GM19397 (cell line): ENCODE data around the gene ARHGAP44.
"Not testable (repeated sequence)": the region's sequence is repeated elsewhere in the genome, so short reads cannot be mapped to it uniquely, and the experiment has no call there.

Experiments used
- ATAC-seq: cut with Tn5 transposase; IDR thresholded peaks from one replicate; pipeline ENCODE4 v1.9.1; 2021; ENCODE audit warnings: mild to moderate bottlenecking, moderate library complexity; ENCODE audit not compliant: unreplicated experiment

ARHGAP44 gene

DNA sequence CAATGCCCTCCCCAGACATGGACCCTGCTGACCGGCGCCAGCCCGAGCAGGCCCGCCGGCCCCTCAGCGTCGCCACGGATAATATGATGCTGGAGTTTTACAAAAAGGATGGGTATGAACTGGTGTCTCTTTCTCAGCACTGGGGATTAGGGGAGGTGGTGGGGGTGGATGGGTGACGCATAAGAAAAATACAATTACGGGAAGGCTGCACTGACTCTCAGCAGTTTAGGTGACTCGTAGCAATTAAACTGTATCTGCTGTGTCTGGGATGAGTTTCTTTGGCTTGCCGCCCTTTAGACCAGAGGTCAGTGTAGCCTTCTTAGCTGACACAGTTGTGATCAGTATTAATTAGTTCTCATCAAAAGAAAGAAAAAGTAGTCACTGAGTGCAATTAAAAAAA is 169.5 kb downstream of the ARHGAP44 start:
- ATAC-seq = no peak

DNA sequence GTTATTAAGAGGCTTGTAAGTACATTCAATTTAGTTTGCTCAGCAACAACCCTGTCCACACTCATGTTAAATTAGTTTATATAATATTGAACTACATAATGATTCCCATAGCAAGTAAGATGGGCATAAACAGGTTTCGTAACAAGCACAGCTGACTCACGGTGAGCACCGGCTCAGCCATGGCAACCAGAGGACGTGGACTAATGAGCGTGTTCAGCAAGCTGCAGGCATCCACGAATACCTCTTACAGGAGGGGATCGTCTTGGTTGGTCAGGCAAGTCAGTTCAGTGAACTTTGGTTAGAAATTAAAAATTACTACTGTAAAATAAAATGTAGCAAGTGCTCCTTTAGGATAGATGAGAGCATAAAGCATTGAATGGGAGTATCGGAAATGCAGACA is 170.1 kb downstream of the ARHGAP44 start:
- no peak for ATAC-seq

DNA sequence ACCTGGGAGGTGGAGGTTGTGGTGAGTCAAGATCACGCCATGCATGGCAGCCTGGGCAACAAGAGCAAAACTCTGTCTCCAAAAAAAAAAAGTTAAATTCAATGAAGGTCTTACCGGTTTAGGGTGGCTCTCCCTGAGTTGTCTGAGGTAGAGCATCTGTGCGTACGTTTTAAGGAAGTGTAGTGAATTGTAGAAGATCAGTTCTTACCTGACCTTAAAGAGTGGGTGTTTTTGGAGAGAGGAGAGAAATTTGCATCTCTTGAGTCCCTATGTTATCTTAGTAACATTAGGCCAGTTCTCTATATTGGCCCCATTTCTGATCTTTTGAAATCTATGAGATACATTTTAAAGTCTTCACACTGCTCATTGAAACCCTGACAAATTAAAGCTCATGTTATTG is 172.4 kb downstream of the ARHGAP44 start:
- ATAC-seq = no peak

DNA sequence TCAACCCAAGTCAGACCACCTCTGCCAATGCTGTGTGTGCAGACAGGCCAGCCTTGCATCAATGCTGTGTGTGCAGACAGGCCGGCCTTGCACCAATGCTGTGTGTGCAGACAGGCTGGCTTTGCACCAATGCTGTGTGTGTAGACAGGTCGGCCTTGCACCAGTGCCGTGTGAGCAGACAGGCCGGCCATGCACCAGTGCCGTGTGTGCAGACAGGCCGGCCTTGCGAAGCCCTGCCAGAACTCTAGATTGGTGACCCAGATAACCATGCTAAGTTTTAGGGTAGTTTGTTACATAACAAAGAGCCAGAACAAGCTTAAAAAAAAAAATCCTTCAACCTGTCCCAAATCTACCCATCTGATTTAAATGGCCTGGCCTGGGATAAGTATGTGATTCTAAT is 174.2 kb downstream of the ARHGAP44 start:
- no peak for ATAC-seq

DNA sequence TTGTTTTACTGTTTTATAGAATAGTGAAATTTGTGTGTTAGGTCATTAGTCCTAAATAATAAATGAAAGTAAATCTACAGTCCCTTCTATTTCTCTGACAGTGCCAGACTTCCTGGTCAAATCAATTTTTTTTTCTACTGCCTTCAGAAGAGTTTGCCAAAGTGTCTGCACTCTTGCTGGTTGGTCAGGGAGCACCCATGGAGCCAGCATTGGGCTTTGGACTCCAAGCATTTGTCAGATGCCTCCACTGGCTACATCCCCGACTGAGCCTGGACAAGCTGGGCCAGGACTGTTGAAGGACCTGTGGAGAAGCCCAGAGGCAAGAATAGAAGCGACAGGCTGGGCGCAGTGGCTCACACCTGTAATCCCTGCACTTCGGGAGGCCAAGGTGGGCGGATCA is 174.9 kb downstream of the ARHGAP44 start:
- no peak for ATAC-seq

DNA sequence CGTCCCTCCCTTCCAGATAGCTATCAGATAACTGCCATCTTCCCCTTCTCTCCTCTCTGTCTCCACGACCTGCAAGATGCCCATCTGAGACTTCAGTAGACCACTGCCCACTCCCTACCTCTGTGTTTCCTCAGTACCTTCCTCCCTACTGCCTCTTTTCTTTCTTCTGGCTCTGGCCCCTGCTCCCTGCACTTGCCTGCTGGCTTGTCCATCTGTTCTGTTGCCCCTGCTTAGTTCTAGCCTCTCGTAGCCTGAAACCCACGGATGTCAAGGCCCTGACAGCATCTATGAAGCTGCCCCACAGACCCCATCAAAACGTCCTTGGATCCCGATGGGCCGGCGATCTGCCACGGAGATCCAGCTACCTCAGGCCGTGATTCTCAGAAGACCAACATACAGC is 175.5 kb downstream of the ARHGAP44 start:
- ATAC-seq = no peak

DNA sequence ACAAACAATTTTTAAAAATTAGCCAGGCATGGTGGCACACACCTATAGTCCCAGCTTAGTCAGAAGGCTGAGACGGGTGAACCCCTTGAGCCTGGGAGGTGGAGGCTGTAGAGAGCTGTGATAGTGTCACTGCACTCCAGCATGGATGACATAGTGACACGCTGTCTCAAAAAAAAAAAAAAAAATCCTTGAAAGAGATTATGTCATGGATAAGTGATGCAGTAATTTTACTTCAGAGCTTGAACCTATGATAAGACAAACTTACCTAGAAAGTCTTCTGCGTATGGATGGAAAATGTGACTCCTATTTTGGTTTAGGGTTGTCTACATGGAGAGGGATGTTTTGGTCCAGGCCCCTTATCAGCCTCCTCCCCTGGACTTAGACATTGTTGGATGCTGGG is 176.7 kb downstream of the ARHGAP44 start:
- no peak for ATAC-seq

DNA sequence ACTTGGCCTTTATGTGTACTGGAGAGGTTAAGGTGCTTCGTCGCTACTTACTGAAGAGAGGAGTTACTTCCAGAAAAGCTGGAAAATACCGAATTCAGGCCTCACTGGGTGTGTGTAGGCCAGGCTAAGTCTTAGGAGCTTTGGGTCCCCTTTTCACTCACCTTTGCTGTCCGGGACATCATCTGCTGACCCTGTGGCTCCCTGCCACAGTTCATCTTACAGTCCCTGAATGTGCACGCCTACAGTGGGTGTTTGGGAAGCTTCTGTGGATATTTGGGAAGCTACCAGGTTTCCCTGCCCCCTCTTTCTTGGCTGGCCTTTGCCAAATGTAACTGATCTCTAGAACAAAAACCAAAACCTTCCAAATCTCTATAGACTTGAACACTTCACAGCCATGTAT is 177.1 kb downstream of the ARHGAP44 start:
- no peak for ATAC-seq

DNA sequence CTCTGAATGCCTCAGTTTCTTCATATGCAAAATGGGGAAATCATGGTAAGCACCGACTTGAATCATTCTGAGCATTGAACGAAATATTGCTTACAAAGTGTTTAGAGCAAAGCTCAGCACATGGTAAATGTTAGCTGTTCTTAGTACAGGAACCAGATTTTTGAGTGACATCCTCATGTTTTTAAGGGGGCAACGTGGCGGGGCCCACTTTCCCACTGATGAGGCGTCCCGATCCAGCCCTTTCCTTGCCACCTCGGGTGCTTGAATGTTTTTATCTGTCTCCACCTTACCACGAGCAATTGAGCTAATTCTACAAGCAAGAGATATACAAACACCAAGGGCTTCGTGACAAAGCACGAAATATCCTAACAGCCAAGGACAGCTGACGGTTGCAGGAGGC is 178.7 kb downstream of the ARHGAP44 start:
- no peak for ATAC-seq

DNA sequence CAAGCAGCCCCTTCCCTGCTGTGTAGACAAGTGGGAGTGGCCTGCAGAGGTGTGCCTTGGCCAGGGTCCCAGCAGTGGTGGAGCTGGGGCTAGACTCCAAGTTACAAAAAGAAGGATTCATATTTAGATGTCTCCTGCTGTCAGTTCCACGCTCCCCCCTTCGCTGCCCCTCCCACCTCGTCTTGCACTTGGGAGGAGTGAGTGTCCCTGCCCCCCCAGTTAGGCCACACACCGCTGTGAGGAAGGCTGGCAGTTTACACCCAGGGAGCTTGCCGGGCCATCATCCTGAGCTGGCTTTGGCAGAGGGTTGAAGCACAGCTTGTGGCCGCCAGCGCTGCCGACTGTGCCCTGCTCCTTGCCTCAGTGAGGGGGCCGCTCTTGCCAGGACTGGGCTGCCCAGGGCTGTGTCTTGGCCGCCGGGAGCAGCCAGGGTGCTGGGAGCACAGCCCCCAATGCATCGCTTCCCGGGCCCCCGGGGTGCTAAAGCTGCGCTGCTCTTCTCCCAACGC is 184.3 kb downstream of the ARHGAP44 start:
- no peak for ATAC-seq

DNA sequence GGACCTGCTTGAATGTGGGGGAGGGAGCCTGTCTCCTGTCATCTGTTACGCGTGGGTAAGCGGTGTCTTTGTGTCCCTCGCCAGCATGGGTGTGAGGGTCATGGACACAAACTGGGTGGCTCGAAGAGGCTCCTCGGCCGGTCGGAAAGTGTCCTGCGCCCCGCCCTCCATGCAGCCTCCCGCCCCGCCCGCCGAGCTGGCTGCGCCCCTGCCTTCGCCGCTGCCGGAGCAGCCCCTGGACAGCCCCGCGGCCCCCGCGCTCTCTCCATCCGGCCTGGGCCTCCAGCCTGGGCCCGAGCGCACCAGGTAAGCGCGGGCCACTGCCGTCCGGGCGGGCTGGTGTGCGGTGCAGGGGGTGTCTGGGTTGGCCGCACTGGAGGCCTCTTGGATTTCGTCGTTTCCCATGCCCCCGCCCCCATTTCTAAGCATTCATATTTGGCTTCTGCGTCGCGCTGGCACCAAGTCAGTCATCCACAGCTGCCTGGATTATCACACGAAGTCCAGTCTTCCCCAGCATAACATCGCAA is 184.8 kb downstream of the ARHGAP44 start:
- no peak for ATAC-seq

DNA sequence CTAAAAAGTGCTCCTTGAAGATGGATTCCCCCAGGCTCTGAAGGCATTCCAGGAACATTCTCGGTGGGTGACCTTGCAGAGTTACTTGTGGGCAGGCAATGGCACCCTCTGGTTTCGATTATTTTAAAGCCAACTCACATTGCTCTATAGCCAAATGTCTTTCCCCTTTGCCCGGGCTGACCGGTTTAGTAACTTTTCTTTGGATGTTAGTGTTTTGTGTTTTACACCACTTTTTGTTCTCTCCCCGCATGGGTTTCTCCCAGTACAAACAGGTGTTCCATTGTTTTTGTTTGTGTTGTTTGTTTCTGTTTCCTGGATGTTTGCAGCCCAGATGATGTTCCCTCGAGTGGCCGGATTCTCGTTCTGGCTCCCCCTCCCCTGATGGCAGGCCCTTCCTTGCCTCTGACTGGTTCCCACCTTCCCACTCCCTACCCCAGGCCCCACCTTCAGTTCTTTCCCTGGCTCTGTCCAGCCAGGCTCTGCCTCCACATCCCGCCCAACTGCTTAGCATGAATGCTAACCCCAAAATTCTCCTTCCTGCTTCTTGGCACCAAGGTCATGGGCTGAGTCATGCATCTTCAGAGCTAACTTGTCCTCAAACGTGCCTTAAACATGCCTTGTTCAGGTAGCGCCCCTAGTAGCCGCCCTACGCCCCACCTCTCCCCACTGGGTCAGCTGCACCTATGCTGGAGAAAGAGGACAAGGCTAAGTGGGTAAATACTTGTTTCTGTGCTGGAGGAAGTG is 187.9 kb downstream of the ARHGAP44 start:
- ATAC-seq = no peak

DNA sequence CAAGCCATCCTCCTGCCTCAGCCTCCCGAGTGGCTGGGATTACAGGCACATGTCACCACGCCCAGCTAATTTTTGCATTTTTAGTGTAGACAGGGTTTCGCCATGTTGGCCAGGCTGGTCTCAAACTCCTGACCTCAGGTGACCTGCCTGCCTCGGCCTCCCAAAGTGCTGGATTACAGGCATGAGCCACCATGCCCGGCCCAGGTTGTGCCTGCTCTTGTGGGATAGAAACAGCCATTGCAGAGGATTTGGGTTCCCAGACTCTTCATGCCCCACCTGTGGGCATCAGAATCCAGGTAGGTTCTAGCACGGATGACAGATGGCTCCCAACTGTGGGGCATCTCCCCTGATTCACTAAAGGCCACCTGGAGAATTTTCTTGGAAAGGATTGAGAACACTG is 189.5 kb downstream of the ARHGAP44 start:
- ATAC-seq = not testable (repeated sequence)

DNA sequence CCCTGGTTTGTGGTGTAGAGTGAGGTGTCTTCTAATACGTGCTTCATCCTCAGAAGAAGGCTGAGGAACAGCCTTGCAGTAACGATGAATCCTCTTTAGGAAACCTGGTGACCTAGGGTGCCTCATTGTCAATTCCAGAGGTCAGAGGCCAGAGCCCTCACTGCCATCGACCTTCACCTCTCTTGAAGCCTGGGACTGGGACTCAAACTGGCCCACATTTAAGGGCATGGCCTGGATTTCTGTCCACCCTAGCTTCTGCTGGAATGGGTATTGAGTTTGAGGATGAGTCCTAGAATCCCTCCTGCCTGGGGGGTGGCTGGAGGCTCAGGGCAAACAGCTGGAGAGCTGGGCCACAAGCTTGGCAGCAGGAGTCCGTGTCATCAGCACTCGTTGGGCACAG is 189.9 kb downstream of the ARHGAP44 start:
- ATAC-seq = no peak

DNA sequence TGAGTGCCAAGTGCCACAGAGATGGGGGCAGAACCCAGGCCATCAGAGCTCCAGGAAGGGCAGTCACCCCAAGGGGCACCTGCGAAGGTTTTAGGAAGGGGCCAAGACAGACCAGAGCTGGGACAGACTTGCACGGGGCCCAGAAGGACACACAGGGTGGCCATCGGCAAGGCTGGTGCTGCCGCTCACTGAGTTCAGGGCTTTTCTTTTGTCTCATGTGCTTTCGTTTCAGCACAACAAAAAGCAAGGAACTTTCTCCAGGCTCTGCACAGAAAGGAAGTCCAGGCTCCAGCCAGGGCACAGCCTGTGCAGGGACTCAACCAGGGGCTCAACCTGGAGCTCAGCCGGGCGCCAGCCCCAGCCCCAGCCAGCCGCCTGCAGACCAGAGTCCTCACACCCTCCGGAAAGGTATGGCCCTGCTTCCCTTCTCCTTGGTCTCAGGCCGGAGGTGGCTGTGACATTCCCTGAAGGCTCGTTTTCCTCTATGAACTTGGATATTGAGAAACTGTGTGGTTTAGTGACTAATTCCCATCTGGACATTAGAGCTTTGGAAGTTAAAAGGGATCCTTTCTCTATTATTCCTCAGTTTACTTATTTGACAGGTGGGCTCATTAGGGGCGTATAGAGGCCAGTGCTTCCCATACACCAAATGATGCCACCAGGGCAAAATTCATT is 190.7 kb downstream of the ARHGAP44 start:
- no peak for ATAC-seq

DNA sequence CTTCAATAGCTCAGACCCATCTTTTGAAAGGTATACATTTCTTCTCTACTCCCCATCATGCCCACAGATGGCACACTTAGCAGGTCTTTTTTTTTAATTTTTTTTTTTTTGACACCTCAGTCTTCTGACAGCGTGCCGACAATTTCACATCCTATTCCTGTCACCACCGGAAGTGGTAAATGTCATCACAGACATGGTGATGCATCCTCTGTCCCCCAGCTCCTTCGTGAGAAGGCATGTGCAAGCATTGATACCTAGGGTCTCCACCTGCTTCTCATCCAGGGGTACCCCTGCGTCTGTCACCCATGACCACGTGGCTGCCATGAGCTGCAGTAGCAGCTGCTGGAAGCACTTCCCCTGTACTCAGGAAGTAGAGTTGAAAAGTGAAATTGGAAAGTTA is 192.9 kb downstream of the ARHGAP44 start:
- no peak for ATAC-seq

DNA sequence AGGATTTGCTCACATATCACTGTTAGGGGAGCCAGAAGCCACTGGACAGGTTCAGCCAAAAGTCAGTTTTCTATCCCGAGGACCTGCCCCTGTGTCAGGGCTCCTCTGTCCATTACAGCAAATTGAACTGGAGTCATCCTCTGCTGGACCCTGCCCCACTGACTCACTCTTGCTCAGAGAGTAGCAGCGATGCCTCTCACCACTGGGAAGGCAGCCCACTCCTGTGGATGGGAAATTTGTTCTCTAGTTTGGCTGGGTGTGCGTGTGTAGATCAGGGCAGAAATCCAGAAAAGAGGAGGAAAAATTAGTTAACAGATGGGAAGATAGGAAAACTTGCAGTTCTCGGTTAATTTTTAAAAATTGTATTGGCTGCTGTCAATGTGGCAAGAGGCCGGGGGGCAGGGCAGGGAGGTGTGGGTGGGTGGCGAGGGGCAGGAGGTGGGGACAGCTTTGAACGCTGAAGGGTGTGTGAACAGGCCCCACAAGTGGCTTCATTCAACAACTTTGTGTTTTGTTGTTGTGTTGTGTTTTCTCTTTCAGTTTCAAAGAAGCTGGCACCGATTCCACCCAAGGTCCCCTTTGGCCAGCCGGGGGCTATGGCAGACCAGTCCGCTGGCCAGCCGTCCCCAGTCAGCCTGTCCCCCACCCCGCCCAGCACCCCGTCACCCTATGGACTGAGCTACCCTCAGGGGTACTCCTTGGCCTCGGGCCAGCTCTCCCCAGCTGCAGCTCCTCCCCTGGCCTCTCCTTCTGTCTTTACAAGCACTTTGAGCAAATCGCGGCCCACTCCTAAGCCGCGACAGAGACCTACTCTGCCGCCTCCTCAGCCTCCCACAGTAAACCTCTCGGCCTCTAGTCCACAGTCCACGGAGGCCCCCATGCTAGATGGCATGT is 194.9 kb downstream of the ARHGAP44 start:
- no peak for ATAC-seq

DNA sequence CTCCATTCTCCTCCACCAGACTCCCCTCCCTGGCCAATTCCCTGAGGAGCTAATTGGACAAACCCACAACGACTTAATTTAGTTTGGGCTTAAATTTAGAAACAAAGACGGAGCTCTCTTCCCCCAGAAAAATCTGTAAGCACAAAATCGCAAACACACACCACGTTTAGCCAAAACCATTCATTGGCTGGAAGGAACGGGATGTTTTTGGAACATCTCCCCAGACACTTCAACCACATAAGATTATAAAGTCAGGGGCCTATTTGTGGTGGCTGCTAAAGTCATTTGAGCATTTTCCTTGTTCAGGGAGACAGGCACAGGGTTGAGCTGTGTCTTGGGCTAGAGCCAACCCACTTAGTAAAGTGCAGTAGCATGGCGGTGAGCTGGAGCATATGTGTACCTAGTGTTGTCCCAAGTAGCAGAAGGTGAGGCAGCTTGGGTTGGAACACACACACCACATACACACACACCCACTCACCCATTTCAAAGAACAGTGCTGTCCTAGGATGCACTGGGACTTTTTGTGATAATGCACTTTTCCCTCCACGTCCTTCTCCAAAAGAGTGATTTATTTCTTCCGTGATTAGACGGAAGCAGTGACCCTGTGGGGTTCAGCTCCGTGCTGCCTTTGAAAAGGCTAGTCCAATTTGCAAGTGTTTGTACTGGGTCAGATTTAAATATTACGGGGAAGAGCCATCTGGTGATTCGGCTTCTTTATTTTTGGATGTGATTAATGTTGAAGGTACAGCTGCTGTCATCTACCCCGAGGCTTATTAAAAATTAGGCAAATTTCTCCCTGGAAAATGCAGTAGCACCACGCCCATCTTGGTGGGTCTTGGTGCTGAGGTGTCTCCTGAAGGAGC is 196.4 kb downstream of the ARHGAP44 start:
- no peak for ATAC-seq

DNA sequence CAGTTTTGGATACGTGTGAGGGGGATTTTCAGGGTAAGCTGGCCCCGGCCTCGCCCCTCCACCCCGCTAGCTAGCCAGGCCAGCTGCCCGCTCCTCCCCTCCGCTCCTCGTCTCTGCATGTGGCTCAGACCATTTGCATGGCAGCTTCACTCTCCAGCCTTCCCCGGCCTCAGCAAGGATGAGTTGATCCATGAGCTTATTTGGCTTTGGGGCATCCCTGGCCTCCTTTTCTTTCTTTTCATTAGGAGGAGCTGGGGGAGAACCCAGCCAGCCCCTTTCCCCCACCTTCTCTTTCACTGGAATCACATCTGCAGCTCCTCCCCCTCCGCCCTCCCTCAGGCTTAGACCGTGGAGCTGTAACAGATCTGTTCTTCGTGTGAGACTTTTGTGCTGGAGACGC is 197.8 kb downstream of the ARHGAP44 start:
- no peak for ATAC-seq

DNA sequence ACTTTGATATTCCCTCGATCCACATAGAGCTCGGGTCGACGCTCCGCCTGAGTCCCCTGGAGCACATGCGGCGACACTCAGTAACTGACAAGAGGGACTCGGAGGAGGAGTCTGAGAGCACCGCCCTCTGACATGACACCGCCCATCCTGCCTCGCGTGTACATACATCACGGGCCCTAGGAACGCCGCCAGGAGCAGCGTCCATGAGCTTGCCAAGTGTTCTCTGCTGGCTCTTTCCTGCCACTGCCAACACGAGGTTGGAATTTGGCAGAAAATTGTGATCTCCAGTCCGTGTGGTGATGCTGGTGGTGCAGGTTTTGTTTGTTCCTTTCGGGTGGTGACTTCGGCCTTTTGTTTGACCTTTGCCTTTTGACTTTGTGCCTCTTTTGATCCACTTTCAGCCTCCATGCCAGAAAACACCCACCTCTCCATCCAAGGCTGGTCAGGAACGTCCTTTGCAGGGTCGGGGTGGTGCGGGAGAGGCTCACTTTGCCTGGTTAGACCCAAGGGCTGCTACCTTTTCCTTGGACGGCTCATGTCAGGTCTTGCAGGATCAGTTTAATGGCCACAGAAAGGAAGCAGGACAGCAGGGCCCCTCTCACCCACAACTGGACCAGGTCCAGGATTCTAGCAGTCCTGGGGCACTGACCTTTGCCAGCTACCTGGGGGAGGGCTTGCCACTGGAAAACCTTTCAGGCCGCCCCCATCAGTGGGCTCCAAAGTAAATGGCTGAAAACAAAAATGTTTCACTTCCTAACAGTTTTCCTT is 200.9 kb downstream of the ARHGAP44 start:
- ATAC-seq = no peak
